Stimulated activated memory B cell treated with anti-CD40 and anti-IgM and Interleukin-4, amounts not matched to agents 10 μg/mL and 1 μg/mL and 100 μg/mL, for 72 hours (primary cell): ENCODE data around the gene PNMA6E.

ENCODE experiments used
- ATAC-seq: fragments of 150-1000 bp; cut with Tn5 transposase; 2 replicates; pipeline ENCODE4 v1.10.0; 2021
- H3K27ac Mint-ChIP-seq: one replicate; pipeline ENCODE4 v1.8.0; 2022; ENCODE audit warnings: mild to moderate bottlenecking, mixed read lengths
- H3K27me3 Mint-ChIP-seq: one replicate; pipeline ENCODE4 v1.8.0; 2022; ENCODE audit warnings: mixed read lengths
- H3K36me3 Mint-ChIP-seq: one replicate; pipeline ENCODE4 v1.8.0; 2022; ENCODE audit warnings: mixed read lengths
- H3K4me1 Mint-ChIP-seq: one replicate; pipeline ENCODE4 v1.8.0; 2022; ENCODE audit warnings: mixed read lengths
- H3K4me3 Mint-ChIP-seq: one replicate; pipeline ENCODE4 v1.8.0; 2022; ENCODE audit warnings: mild to moderate bottlenecking, moderate library complexity, mixed read lengths
- H3K9me3 Mint-ChIP-seq: one replicate; pipeline ENCODE4 v1.8.0; 2022; ENCODE audit warnings: mixed read lengths

Gene PNMA6E

DNA sequence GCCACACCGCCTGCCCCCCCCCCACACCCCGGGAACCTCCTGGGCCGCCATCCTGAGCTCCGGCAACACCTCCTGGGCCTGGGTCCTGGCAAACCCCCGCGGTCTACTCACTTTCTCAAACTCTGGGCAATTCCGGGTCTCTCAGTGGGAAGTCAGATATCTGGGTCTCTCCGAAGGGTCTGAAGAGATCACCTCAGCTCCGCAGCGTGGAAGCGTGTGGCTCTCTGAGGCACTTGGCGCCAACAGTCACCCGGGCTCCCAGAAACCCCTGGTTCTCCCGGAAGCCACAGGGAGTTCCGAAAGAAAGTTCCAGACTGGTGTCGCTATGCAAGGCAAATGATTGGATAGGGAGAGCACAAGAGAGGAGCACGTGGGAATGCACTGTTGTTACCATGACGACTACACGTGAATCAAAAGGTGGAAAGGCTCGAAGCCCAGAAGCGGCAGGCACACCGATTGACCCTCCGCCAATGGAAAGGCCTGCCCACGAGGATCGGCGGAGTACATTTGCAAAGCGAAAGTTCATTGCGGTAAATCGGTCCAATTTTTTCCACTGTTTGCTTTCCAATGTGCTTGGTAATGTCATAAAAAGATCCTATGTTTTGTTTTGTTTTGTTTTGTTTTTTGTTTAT lies at the start of gene PNMA6E:
Gene PNMA6E (minus strand): TSS at position 218 of the 632 bp plus-strand sequence. CDS start 2,501 bp downstream, outside the sequence.
- Mint-ChIP-seq H3K36me3 (no peaks in the 10 kb centered on the region), H3K9me3 (no peaks in the 10 kb centered on the region), H3K4me3 (no peak within 1 kb of the TSS), H3K27me3 (no peaks in the 10 kb centered on the region), H3K4me1 (no peaks in the 10 kb centered on the region), H3K27ac (no peak within 1 kb of the TSS)
- ATAC-seq = no peak

DNA sequence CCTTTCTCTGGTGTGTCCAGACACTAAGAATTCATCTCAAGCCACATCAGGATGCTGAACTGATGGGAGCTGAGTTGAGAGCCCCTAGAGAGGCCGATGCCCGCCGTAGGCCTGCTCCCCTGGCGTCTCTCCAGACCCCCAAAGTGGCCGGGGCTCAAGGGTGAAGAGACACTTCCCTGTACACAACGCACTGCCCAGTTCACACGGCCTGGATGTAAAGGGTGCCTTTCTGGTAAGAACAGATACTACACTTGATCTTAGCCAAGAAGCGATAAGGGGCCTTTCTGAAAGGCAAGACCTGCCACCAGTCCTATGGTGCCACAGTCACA lies 49.8 kb upstream of the PNMA6E start:
- Mint-ChIP-seq H3K9me3 (no peaks in the 10 kb centered on the region), H3K4me1 (no peaks in the 10 kb centered on the region), H3K4me3 (no peak overlapping the region), H3K27me3 (no peaks in the 10 kb centered on the region), H3K27ac (no peak overlapping the region), H3K36me3 (peaks cover 7% of the 10 kb centered on the region)
- no peak for ATAC-seq

DNA sequence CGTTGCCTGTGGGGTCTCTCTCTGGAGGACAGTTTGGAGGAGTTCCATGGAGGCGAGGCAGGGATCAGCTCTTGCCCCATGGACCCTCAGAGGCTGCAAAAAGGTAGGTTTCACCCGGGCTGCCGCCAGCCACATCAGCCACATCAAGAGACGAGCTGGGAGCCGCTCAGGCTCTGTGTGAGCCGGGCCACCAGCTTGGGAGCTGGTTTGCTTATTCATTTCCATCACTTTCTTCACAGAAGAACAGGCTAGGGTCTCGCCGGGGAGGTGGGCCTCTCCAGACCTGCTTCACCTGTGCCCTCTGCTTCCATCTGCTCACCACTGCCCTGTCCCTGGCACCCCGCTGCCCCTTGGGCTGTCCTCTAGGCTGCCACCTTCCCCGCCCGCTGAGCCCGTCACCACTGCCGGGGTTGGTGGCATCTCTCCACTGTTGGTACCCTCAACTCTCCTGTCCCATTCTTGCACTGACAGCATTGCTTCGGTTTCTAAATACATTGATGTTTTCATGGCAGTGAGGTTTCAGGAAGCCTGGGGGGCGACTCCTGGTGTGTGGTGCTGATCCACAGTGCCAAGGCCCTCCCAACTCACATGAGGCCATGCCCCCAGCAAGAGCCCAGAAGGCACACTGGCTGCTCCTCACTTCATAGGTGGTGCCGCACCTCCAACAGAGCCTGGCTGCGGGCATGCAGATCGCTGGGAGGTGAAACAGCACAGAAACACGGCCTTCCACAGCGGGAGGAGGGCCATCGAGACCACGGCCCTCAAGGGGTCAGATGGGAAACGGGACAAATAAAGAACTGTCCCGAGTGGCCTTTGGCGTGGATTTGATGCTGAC lies 49.2 kb upstream of the PNMA6E start:
- H3K4me1 Mint-ChIP-seq = no peaks in the 10 kb centered on the region
- H3K4me3 Mint-ChIP-seq = no peak overlapping the region
- H3K27me3 Mint-ChIP-seq = no peaks in the 10 kb centered on the region
- H3K9me3 Mint-ChIP-seq = no peaks in the 10 kb centered on the region
- H3K27ac Mint-ChIP-seq = no peak overlapping the region
- peaks cover 6% of the 10 kb centered on the region for H3K36me3 Mint-ChIP-seq
- no peak for ATAC-seq

DNA sequence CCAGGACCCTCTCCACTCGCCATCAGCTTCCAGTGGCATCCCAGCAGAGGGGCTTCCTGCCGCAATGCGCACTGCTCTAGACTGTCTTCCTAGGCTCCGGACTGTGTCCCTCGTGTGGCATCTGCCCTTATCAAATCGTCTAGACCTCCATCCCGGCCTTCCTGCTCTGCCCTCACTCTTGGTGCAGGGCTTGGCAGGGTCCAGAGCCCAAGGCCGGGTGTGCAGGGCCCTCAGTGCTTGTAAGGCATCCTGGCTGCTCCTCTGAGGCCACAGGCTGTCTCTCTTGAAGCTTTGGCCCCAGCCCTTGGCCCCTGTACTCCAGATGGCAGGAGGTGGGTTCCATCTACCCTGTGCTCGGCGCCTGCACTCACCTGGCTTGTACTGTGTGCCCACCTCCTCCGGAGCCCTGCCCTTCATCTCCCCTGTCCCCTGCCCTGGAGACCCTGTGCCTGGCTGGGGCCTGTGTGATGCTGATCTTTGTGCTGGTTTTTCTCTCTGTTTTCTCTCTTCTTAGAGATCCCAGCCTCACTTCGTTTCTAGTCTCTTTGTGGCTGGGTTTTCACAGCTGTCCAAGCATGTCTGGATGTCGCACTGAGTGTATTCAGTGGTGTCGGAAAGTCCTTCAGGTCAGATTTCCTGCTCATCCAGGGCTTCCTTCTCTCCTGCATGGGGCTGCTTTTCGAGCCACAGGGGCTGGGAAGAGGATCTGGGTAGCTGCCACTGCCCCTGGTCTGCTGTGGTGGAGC lies 48.4 kb upstream of the PNMA6E start:
- Mint-ChIP-seq H3K27ac (no peak overlapping the region), H3K9me3 (no peaks in the 10 kb centered on the region), H3K4me1 (no peaks in the 10 kb centered on the region), H3K36me3 (peaks cover 6% of the 10 kb centered on the region), H3K4me3 (no peak overlapping the region), H3K27me3 (no peaks in the 10 kb centered on the region)
- ATAC-seq = no peak

DNA sequence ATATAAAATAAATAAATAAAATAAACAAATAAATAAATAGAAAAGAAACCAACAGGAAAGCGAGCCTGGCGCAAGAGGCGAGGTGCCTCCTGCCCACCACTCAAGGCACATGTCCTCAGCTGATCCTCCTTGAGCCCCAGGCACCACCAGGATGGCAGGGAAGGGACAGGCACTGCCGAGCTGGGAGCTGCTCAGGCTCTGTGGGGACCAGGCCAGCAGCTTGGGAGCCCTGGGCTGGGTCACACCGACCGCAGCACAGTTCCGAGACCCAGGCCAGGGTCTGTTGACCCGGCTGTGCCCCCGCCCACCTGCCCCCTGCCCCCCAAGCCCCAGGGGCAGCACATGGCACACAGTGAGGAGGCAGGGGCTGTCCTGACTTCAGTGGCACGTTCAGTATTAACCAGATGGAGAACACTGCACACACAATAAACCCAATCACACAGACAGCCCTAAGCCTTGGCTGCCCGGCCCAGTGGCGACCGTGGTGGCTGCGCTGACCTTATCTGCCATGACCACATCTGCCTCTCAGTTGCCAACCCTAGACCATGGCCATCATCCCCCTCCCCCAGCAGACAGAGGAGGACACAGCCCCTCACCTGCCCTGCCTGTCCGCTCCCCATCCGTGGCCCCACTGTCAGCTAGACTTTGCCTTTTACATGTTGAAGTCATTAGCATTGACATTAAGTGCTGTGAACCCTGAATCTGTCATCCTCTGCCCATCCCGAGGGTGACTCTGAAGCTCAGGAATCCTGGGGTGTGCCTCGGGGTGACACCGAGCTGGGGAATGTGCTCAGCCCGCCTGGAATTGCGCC lies 47.6 kb upstream of the PNMA6E start:
- Mint-ChIP-seq H3K4me3 (no peak overlapping the region), H3K27me3 (no peaks in the 10 kb centered on the region), H3K4me1 (no peaks in the 10 kb centered on the region), H3K27ac (no peak overlapping the region), H3K9me3 (no peaks in the 10 kb centered on the region), H3K36me3 (peaks cover 6% of the 10 kb centered on the region)
- ATAC-seq = no peak

DNA sequence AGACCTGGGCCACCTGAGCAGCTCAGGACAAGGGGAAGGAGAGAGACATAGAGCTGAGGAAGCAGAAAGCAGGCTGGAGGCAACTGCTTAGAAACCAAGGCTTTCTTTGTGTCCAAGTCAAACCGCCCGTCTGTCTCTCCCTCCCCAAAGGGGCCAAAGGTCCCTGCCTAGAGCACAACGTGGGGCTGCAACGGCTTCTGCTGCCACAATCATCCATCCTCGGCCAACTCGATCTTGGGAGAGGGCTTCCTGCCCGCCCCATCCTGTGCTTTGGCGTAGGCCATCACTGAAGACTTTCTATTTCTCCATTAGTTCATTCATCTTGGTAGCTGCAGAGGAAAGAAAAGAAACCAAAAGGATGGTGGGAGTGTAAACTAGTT lies 46.4 kb upstream of the PNMA6E start:
- Mint-ChIP-seq H3K9me3 (no peaks in the 10 kb centered on the region), H3K27me3 (no peaks in the 10 kb centered on the region), H3K4me1 (no peaks in the 10 kb centered on the region), H3K4me3 (no peak overlapping the region), H3K27ac (no peak overlapping the region), H3K36me3 (peaks cover 6% of the 10 kb centered on the region)
- no peak for ATAC-seq

DNA sequence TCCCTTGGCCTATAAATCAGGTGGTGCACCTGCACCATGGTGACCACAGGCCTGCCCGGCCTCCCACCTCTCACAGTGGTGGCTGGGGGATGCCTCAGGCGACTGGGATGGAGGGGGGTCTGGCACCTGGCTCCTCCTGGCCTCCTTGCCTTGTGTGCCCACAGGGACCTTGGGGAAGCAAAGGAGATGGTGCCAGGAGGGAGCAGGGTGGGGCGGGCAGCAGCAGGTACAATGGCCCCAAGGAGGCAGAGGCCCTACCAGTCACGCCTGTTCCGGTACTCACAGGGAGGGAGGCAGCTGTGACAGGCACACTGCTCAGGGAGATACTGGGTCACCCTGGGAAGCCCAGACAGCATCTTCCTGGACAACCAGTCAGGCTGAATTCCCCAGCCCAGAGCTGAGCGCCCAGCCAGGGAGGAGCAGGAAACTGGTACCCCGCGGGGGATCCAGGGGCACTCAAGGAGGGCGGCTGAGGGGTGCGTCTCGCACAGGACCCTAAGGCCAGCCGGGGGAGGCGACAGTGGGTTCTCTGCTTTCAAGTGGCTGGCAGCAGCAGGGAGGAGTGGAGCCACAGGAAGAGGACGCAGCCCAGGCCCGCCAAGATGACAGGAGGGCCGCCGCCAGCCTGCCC lies 45.9 kb upstream of the PNMA6E start:
- no peak overlapping the region for H3K4me3 Mint-ChIP-seq
- peaks cover 6% of the 10 kb centered on the region for H3K36me3 Mint-ChIP-seq
- H3K27me3 Mint-ChIP-seq = no peaks in the 10 kb centered on the region
- no peak for ATAC-seq
- no peaks in the 10 kb centered on the region for H3K4me1 Mint-ChIP-seq
- H3K9me3 Mint-ChIP-seq = no peaks in the 10 kb centered on the region
- H3K27ac Mint-ChIP-seq = no peak overlapping the region

DNA sequence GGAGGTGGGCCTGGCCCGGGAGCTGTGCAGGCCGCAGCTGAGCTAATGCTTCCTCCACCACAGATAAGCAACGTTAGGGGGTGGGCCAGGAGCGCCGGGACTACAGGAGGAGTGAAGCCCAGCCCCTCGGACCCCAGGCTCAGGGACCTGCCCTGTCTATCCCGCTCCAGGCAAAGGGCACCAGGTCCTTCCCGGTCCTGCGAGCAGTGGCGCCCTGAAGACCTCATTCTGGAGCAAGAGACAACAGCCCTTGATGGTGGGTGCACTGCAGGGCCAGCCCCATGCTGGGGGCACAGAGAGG lies 45.4 kb upstream of the PNMA6E start:
- Mint-ChIP-seq H3K36me3 (peaks cover 6% of the 10 kb centered on the region), H3K4me1 (no peaks in the 10 kb centered on the region), H3K9me3 (no peaks in the 10 kb centered on the region), H3K4me3 (no peak overlapping the region), H3K27ac (no peak overlapping the region), H3K27me3 (no peaks in the 10 kb centered on the region)
- no peak for ATAC-seq

DNA sequence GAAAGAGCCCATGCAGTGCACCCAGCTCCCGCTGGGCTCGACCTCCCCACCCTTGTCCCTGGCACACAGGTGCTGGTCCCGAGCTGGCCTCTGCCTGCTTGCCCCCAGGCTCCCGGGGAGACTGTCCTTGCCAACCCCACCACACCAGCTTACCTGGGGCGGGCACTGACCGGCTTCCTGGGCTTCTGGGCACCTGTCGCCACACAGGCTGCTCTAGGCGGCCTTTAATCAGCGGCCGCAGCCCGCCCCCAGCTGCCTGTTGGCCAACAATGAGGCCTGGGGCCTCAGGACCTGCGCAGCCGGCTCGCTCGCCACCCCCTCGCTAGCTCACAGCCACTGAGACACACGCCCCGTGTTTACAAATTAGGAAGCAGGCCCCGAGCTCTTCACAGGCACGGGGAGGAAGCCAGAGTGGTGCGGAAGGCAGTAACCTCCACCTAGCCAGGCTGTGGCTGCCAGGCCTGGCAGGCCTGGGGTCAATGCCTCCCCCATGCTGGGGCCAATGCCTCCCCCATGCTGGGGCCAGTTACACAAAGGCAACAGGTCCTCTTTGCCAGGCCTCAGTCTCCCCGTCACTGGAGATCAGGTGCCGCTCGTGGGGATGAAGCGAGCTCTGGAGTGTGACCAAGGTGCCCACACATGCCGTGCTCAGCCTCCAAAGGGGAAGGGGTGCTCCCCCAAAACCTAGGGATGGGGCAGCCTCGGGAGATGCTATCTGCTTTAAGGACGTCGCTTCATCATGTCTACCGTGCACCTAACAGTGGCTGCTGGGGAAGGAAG lies 44.9 kb upstream of the PNMA6E start, which contains the start of gene TREX2:
Gene TREX2 (minus strand): TSS at position 201 of the 780 bp plus-strand sequence. CDS start 626 bp downstream, outside the sequence.
- Mint-ChIP-seq H3K4me3 (no peak within 1 kb of the TSS), H3K4me1 (no peaks in the 10 kb centered on the region), H3K27me3 (no peaks in the 10 kb centered on the region), H3K9me3 (no peaks in the 10 kb centered on the region), H3K36me3 (peaks cover 6% of the 10 kb centered on the region), H3K27ac (no peak within 1 kb of the TSS)
- ATAC-seq = no peak

DNA sequence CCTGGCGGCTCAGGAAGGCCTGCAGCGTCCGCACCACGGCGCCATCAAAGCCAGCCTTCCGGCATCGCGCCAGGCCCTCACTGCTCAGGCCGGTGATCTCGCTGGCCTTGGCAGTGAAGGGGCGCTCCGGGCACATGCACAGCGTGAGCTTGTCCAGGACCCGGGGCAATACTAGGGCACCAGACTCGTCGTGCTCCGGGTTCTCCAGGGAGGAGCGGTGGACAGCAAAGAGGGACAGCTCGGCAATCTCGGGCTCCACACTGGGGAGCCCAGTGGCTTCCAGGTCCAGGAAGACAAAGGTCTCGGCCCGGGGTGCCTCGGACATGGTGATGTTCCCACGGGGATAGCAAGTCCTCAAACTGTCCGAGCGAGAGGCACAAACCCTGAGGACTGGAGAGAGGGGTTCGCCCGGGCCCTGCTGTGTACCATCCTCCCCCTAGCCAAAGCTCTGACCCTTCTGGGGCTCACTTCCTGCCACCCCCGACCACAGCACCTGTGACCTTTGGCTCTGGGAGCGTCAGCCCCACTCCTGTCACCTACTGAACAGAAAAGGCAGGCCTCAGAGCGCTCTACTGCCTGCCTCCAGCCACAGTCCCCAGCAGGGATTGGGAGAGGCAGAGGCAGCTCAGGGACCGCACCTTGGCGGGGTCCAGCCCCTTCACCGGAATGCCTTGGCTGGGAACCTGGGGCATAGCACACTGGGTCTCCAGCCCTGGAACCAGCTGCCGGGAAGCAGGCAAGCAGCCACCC lies 44.1 kb upstream of the PNMA6E start:
- Mint-ChIP-seq H3K9me3 (no peaks in the 10 kb centered on the region), H3K4me3 (no peak overlapping the region), H3K4me1 (no peaks in the 10 kb centered on the region), H3K27ac (no peak overlapping the region), H3K36me3 (peaks cover 6% of the 10 kb centered on the region), H3K27me3 (no peaks in the 10 kb centered on the region)
- ATAC-seq = no peak

DNA sequence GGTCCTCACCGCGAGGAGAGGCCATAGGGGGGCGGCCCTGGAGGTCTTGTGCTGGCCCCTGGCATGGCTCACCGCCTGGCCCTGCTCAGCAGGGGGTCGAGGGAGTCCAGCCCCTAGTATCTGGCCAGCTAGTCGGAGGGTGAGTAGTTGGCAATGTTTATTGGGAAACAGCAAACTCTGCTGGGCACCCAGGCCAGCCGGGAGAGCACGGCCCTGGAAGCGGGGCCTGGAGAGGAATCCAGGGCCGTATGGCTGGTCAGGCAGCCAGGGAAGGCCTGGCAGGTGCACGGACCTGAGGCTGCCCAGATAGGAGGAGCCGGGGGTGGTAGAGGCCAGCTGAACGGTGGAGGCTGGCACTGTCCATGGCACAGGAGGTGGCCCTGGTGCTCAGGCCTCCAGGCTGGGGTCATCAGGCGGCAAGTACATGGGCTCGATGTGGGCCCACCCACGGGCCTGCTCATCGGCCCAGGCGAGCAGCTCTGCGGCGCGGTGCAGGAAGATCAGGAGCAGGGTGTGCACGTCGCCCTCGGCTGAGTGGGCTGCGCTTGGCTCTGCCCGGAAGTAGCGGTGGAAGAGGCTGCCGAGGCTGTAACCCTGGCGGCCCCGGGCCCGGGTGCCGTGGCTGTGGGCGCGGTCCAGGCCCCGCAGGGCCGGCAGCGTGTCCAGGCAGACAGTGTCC lies 43.3 kb upstream of the PNMA6E start:
- Mint-ChIP-seq H3K9me3 (peaks cover 4% of the 10 kb centered on the region), H3K4me1 (no peaks in the 10 kb centered on the region), H3K36me3 (peaks cover 1% of the 10 kb centered on the region), H3K4me3 (no peak overlapping the region), H3K27ac (no peak overlapping the region), H3K27me3 (no peaks in the 10 kb centered on the region)
- ATAC-seq = no peak

DNA sequence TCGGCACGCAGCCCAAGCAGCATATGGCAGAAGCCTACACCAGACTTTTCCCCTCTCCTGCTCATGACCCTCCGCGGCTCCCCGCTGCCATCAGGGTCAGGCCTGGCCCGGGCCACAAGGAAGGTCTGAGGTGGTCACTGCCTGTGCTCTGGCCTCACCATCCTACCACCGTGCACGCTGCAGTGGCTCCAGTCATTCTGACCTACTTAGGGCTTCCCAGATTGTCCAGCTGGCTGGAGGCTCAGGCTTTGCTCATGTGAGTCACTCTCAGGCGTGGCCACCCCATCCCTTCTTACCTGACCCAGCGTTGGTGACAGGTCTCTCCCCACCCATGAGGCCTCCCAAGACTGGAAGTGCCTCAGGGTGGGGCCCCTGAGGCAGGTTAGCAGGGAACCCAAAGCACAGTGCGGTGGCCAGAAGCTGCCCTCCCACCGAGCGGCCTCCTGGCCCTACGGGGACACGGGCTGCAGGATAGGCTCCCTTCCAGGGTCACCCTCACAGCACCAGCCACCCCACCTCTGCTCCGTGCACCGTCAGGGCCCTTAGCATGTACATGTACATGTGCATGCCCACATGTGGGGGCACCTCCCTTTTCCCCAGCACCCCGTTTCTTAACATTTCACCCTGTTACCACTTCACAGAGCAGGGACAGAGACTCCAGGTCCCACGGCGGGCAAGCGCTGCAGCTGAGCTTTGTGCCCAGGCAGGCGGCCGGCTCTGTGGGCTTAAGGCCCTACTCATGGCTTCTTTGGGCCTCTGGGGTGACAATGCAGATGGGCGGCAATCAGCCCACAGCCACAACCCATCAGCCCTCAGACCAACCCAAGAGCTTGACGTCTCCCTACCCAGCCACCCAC lies 42.6 kb upstream of the PNMA6E start:
- H3K27ac Mint-ChIP-seq = no peak overlapping the region
- peaks cover 4% of the 10 kb centered on the region for H3K9me3 Mint-ChIP-seq
- H3K36me3 Mint-ChIP-seq = no peaks in the 10 kb centered on the region
- no peak overlapping the region for H3K4me3 Mint-ChIP-seq
- peaks cover 6% of the 10 kb centered on the region for H3K27me3 Mint-ChIP-seq
- no peaks in the 10 kb centered on the region for H3K4me1 Mint-ChIP-seq
- ATAC-seq = no peak
